H9 (cell line): ENCODE results near the gene SCD5. TPM values are rescaled to one million over a fixed set of nuclear protein-coding genes. Genes with fewer than 3 reads are reported as not detected.
A peak's percentile ranks its signal among the peaks of the same experiment; 100 is the strongest.

ENCODE experiments used
- DNase-seq: peaks from one replicate; pipeline ENCODE4 v3.0.0-alpha.2; 2017
- H2AFZ ChIP-seq: one replicate; pipeline ENCODE4 v1.6.1; 2013; ENCODE audit warnings: mild to moderate bottlenecking, low read length, control low read depth, moderate library complexity
- H2AK5ac ChIP-seq: 2 replicates; pipeline ENCODE4 v1.6.1; 2013; ENCODE audit warnings: low read length, control low read depth, mixed read lengths; ENCODE audit not compliant: insufficient read length
- H2BK120ac ChIP-seq: one replicate; pipeline ENCODE4 v1.6.1; 2013; ENCODE audit warnings: low read depth, mild to moderate bottlenecking, low read length, control low read depth, inconsistent platforms; ENCODE audit not compliant: poor library complexity, severe bottlenecking
- H2BK12ac ChIP-seq: 2 replicates; pipeline ENCODE4 v1.6.1; 2013; ENCODE audit warnings: low read length, control low read depth, mixed read lengths, low read depth; ENCODE audit not compliant: insufficient read length
- H2BK15ac ChIP-seq: 2 replicates; pipeline ENCODE4 v1.6.1; 2013; ENCODE audit warnings: low read depth, low read length, control low read depth
- H2BK20ac ChIP-seq: one replicate; pipeline ENCODE4 v1.6.1; 2013; ENCODE audit warnings: low read depth, mild to moderate bottlenecking, low read length, control low read depth, inconsistent platforms; ENCODE audit not compliant: poor library complexity, severe bottlenecking
- H2BK5ac ChIP-seq: 2 replicates; pipeline ENCODE4 v1.6.1; 2013; ENCODE audit warnings: low read length, control low read depth, mixed read lengths; ENCODE audit not compliant: insufficient read length
- H3K14ac ChIP-seq: 2 replicates; pipeline ENCODE4 v1.6.1; 2013; ENCODE audit warnings: low read length, control low read depth; ENCODE audit not compliant: insufficient read depth
- H3K18ac ChIP-seq: 2 replicates; pipeline ENCODE4 v1.6.1; 2013; ENCODE audit warnings: low read depth, mild to moderate bottlenecking, mixed read lengths, low read length, control low read depth; ENCODE audit not compliant: insufficient read length
- H3K23ac ChIP-seq: 2 replicates; pipeline ENCODE4 v1.6.1; 2013; ENCODE audit warnings: low read length, control low read depth, mixed read lengths, low read depth; ENCODE audit not compliant: insufficient read length
- H3K23me2 ChIP-seq: 2 replicates; pipeline ENCODE4 v1.6.1; 2013; ENCODE audit warnings: low read depth, mild to moderate bottlenecking, mixed read lengths, low read length, control low read depth; ENCODE audit not compliant: insufficient read length, poor library complexity, severe bottlenecking
- H3K27ac ChIP-seq: 2 replicates; pipeline ENCODE4 v1.5.1; 2013; ENCODE audit warnings: low read length, control low read depth, mixed read lengths, low read depth; ENCODE audit not compliant: insufficient read length
- H3K27me3 ChIP-seq: 2 replicates; pipeline ENCODE4 v1.6.1; 2013; ENCODE audit warnings: low read length, control low read depth, inconsistent platforms; ENCODE audit not compliant: insufficient read depth
- H3K4ac ChIP-seq: 2 replicates; pipeline ENCODE4 v1.6.1; 2013; ENCODE audit warnings: low read depth, mild to moderate bottlenecking, control low read depth, inconsistent platforms, low read length, moderate library complexity
- H3K4me1 ChIP-seq: 2 replicates; pipeline ENCODE4 v1.6.1; 2013; ENCODE audit warnings: low read length, control low read depth, inconsistent platforms; ENCODE audit not compliant: insufficient read depth
- H3K4me2 ChIP-seq: 2 replicates; pipeline ENCODE4 v1.6.1; 2013; ENCODE audit warnings: low read length, control low read depth, mixed read lengths; ENCODE audit not compliant: insufficient read length, insufficient read depth
- H3K56ac ChIP-seq: 2 replicates; pipeline ENCODE4 v1.6.1; 2013; ENCODE audit warnings: low read depth, mild to moderate bottlenecking, mixed read lengths, low read length, control low read depth; ENCODE audit not compliant: insufficient read length
- H3K79me1 ChIP-seq: 2 replicates; pipeline ENCODE4 v1.6.1; 2013; ENCODE audit warnings: low read depth, mild to moderate bottlenecking, moderate library complexity, low read length, control low read depth, inconsistent platforms; ENCODE audit not compliant: insufficient read depth, poor library complexity, severe bottlenecking
- H3K79me2 ChIP-seq: 2 replicates; pipeline ENCODE4 v1.6.1; 2013; ENCODE audit warnings: low read length, control low read depth, inconsistent platforms; ENCODE audit not compliant: insufficient read depth
- H3K9ac ChIP-seq: 2 replicates; pipeline ENCODE4 v1.6.1; 2013; ENCODE audit warnings: low read length, control low read depth, mixed read lengths; ENCODE audit not compliant: insufficient read length; ENCODE audit errors: extremely low read depth
- H3K9me3 ChIP-seq: one replicate; pipeline ENCODE4 v1.6.1; 2013; ENCODE audit warnings: low read depth, low read length, inconsistent platforms; ENCODE audit not compliant: control insufficient read depth
- H3T11ph ChIP-seq: one replicate; pipeline ENCODE4 v1.6.1; 2013; ENCODE audit warnings: mild to moderate bottlenecking, low read length, control low read depth, inconsistent platforms
- H4K20me1 ChIP-seq: one replicate; pipeline ENCODE4 v1.6.1; 2013; ENCODE audit not compliant: control insufficient read depth, insufficient read length, insufficient read depth
- H4K5ac ChIP-seq: 2 replicates; pipeline ENCODE4 v1.6.1; 2013; ENCODE audit warnings: low read depth, mild to moderate bottlenecking, mixed read lengths, low read length, control low read depth; ENCODE audit not compliant: insufficient read length
- H4K8ac ChIP-seq: replicated peaks from 2 replicates; pipeline ENCODE4 v1.6.1; 2013; ENCODE audit warnings: low read length, control low read depth, mixed read lengths, low read depth; ENCODE audit not compliant: insufficient read length
- H4K91ac ChIP-seq: 2 replicates; pipeline ENCODE4 v1.6.1; 2013; ENCODE audit warnings: low read depth, mild to moderate bottlenecking, moderate library complexity, mixed read lengths, low read length, control low read depth; ENCODE audit not compliant: insufficient read length
- H3K27ac Mint-ChIP-seq, 3 experiments: 2 replicates in 2 of 3; 3 replicates in 1 of 3; pipeline ENCODE4 v1.8.0; 2020 to 2021; ENCODE audit warnings: mixed read lengths in 3 of 3, mild to moderate bottlenecking in 1 of 3, moderate library complexity in 1 of 3
- H3K27me3 Mint-ChIP-seq: 2 replicates; pipeline ENCODE4 v1.8.0; 2021; ENCODE audit warnings: low read depth, mild to moderate bottlenecking, moderate library complexity, mixed read lengths
- H3K36me3 Mint-ChIP-seq, 3 experiments: 2 replicates in 2 of 3; 3 replicates in 1 of 3; pipeline ENCODE4 v1.8.0; 2020 to 2021; ENCODE audit warnings: low read depth in 3 of 3, mixed read lengths in 3 of 3; ENCODE audit not compliant: insufficient read depth in 1 of 3
- H3K4me1 Mint-ChIP-seq, 2 experiments: 2 replicates each; pipeline ENCODE4 v1.8.0; 2020; ENCODE audit warnings: mixed read lengths in 2 of 2
- H3K4me3 Mint-ChIP-seq, 2 experiments: 2 replicates in 1 of 2; 3 replicates in 1 of 2; pipeline ENCODE4 v1.8.0; 2020 to 2021; ENCODE audit warnings: mild to moderate bottlenecking in 2 of 2, mixed read lengths in 2 of 2, moderate library complexity in 1 of 2
- H3K9me3 Mint-ChIP-seq, 2 experiments: 2 replicates in 1 of 2; 3 replicates in 1 of 2; pipeline ENCODE4 v1.8.0; 2020; ENCODE audit warnings: mild to moderate bottlenecking in 2 of 2, mixed read lengths in 2 of 2, moderate library complexity in 1 of 2
- CTCF ChIP-seq: fragments of 200-600 bp; sonication (generic); conservative IDR thresholded peaks from 3 replicates; pipeline ENCODE4 v1.8.0; 2021; ENCODE audit warnings: antibody characterized with exemption, mild to moderate bottlenecking
- WGBS: extraction: QIAGEN DNeasy Blood & Tissue Kit; methylation state at CpG from one replicate; pipeline ENCODE4 v1.1.7; 2013; ENCODE audit warnings: missing lambda C conversion rate, low lambda C conversion rate, mixed read lengths; ENCODE audit not compliant: insufficient read length; ENCODE audit errors: extremely low coverage; 5-methylcytosine and 5-hydroxymethylcytosine counted together
- total RNA-seq: library from RNA; stranded (reverse); gene quantifications from 2 replicates; pipeline ENCODE4 v1.2.1, GENCODE V29; 2021

Gene SCD5
- total RNA-seq, 1 experiment from 2014 or later = 0.68 TPM

- H3K4me2 ChIP-seq = no peak overlapping the region
- no peak overlapping the region for H3K4me3 Mint-ChIP-seq
- peak; percentile 29; the same call in 2 of the 3 replicates for TF ChIP-seq CTCF
- DNase-seq = peak; percentile 29
- no peak overlapping the region for H3K4ac ChIP-seq
- no peaks in the 10 kb centered on the region for H3K36me3 Mint-ChIP-seq
- H3K9ac ChIP-seq = no peak overlapping the region
- H3K27me3 ChIP-seq = peaks cover 33% of the 10 kb centered on the region; the same call in 1 of the 2 replicates
- H3K4me1 ChIP-seq = no peaks in the 10 kb centered on the region
- no peak overlapping the region for H2AFZ ChIP-seq
- H3K79me2 ChIP-seq = no peaks in the 10 kb centered on the region
- H4K91ac ChIP-seq = no peak overlapping the region
- no peak overlapping the region for H2AK5ac ChIP-seq
- H3K23ac ChIP-seq = no peak overlapping the region
- H4K20me1 ChIP-seq = no peaks in the 10 kb centered on the region
- H2BK5ac ChIP-seq = no peak overlapping the region
- no peak overlapping the region for H4K5ac ChIP-seq
- peaks cover 0 to 12% of the 10 kb centered on the region in 2 experiments; a peak in 1 of 5 replicates for H3K9me3 Mint-ChIP-seq
- no peak overlapping the region for H2BK120ac ChIP-seq
- H2BK15ac ChIP-seq = no peak overlapping the region
- no peak overlapping the region for H3K27ac ChIP-seq
- no peak overlapping the region for H4K8ac ChIP-seq
- no peaks in the 10 kb centered on the region for H3K23me2 ChIP-seq
- H3K27ac Mint-ChIP-seq = no peak overlapping the region
- H3K27me3 Mint-ChIP-seq = peaks cover 71% of the 10 kb centered on the region
- no peak overlapping the region for H3K56ac ChIP-seq
- no peaks in the 10 kb centered on the region for H3K79me1 ChIP-seq
- no peak overlapping the region for H3T11ph ChIP-seq
- no peak overlapping the region for H2BK20ac ChIP-seq
- H3K4me1 Mint-ChIP-seq = peaks cover 40 to 42% of the 10 kb centered on the region in 2 experiments
- no peak overlapping the region for H3K18ac ChIP-seq
- H3K14ac ChIP-seq = no peak overlapping the region
- H2BK12ac ChIP-seq = no peak overlapping the region
- WGBS = no CpG with 5 or more reads among the region's 10 CpGs
- H3K9me3 ChIP-seq = no peaks in the 10 kb centered on the region
Observed at GRCh38 chr4:82780752-82781231, 17.8 kb downstream of the SCD5 start.
